Jurkat, Clone E6-1 (cell line): ENCODE results near the gene PSMB7.
"Not testable (repeated sequence)": the region's sequence is repeated elsewhere in the genome, so short reads cannot be mapped to it uniquely, and the experiment has no call there.

Experiments used
- DNase-seq: peaks from one replicate; pipeline ENCODE4 v3.0.0-alpha.2; 2011; ENCODE audit warnings: low read depth, low spot score
- H3K4me3 ChIP-seq: 2 replicates; pipeline ENCODE4 v1.5.1; 2011; ENCODE audit warnings: mild to moderate bottlenecking, low read length, control low read depth, moderate library complexity

PSMB7 gene

GRCh38 chr9:124447297-124447661 is 32.0 kb upstream of the PSMB7 start:
- H3K4me3 ChIP-seq, result no peak overlapping the region
- no peak for DNase-seq

GRCh38 chr9:124444166-124444565 is 28.9 kb upstream of the PSMB7 start:
- no peak for DNase-seq

GRCh38 chr9:124443625-124444024 is 28.4 kb upstream of the PSMB7 start:
- no peak for DNase-seq
- no peak overlapping the region for H3K4me3 ChIP-seq

More at GRCh38 chr9:124444166-124444565, 28.9 kb upstream of the PSMB7 start:
- H3K4me3 ChIP-seq, result no peak overlapping the region

- no peak for DNase-seq
- H3K4me3 ChIP-seq, result no peak overlapping the region
Observed at GRCh38 chr9:124442826-124443225, 27.6 kb upstream of the PSMB7 start.

- no peak overlapping the region for H3K4me3 ChIP-seq
- no peak for DNase-seq
Observed at GRCh38 chr9:124442379-124442778, 27.1 kb upstream of the PSMB7 start.

- DNase-seq, result no peak
- no peak overlapping the region for H3K4me3 ChIP-seq
Observed at GRCh38 chr9:124441291-124441690, 26.0 kb upstream of the PSMB7 start.

GRCh38 chr9:124440786-124441185 is 25.5 kb upstream of the PSMB7 start:
- DNase-seq, result no peak
- no peak overlapping the region for H3K4me3 ChIP-seq

GRCh38 chr9:124439686-124440243 is 24.5 kb upstream of the PSMB7 start:
- DNase-seq, result no peak
- H3K4me3 ChIP-seq, result no peak overlapping the region

GRCh38 chr9:124439086-124439485 is 23.8 kb upstream of the PSMB7 start:
- DNase-seq, result no peak
- H3K4me3 ChIP-seq, result no peak overlapping the region

- no peak for DNase-seq
- H3K4me3 ChIP-seq, result no peak overlapping the region
Observed at GRCh38 chr9:124438091-124438490, 22.8 kb upstream of the PSMB7 start.

GRCh38 chr9:124437086-124437485 is 21.8 kb upstream of the PSMB7 start:
- DNase-seq, result no peak
- H3K4me3 ChIP-seq, result no peak overlapping the region

- H3K4me3 ChIP-seq, result no peak overlapping the region
- no peak for DNase-seq
Observed at GRCh38 chr9:124436320-124436719, 21.1 kb upstream of the PSMB7 start.

- H3K4me3 ChIP-seq, result no peak overlapping the region
- DNase-seq, result no peak
Observed at GRCh38 chr9:124429530-124429867, 14.3 kb upstream of the PSMB7 start.

- no peak overlapping the region for H3K4me3 ChIP-seq
- no peak for DNase-seq
Observed at GRCh38 chr9:124428751-124429529, 13.7 kb upstream of the PSMB7 start.

GRCh38 chr9:124427281-124427680 is 12.0 kb upstream of the PSMB7 start:
- H3K4me3 ChIP-seq, result no peak overlapping the region
- DNase-seq, result no peak

- no peak for DNase-seq
- no peak overlapping the region for H3K4me3 ChIP-seq
Observed at GRCh38 chr9:124426361-124426760, 11.1 kb upstream of the PSMB7 start.

GRCh38 chr9:124425733-124426132 is 10.5 kb upstream of the PSMB7 start:
- not testable (repeated sequence) for H3K4me3 ChIP-seq, DNase-seq

- DNase-seq, result no peak
Observed at GRCh38 chr9:124423591-124423990, 8.3 kb upstream of the PSMB7 start.

GRCh38 chr9:124423155-124423554 is 7.9 kb upstream of the PSMB7 start:
- no peak for DNase-seq
- H3K4me3 ChIP-seq, result no peak overlapping the region

More at GRCh38 chr9:124423591-124423990, 8.3 kb upstream of the PSMB7 start:
- H3K4me3 ChIP-seq, result no peak overlapping the region

- peak; percentile 40 for DNase-seq
- H3K4me3 ChIP-seq, result no peak overlapping the region
Observed at GRCh38 chr9:124420991-124421543, 5.8 kb upstream of the PSMB7 start.
